NCI-H526 (cell line): ENCODE data around the gene DNAJC10.

Source experiments
- DNase-seq, 2 experiments: peaks; one replicate each; lab custom pipeline; 2025; lab: John Stamatoyannopoulos, UW

Gene DNAJC10

DNA sequence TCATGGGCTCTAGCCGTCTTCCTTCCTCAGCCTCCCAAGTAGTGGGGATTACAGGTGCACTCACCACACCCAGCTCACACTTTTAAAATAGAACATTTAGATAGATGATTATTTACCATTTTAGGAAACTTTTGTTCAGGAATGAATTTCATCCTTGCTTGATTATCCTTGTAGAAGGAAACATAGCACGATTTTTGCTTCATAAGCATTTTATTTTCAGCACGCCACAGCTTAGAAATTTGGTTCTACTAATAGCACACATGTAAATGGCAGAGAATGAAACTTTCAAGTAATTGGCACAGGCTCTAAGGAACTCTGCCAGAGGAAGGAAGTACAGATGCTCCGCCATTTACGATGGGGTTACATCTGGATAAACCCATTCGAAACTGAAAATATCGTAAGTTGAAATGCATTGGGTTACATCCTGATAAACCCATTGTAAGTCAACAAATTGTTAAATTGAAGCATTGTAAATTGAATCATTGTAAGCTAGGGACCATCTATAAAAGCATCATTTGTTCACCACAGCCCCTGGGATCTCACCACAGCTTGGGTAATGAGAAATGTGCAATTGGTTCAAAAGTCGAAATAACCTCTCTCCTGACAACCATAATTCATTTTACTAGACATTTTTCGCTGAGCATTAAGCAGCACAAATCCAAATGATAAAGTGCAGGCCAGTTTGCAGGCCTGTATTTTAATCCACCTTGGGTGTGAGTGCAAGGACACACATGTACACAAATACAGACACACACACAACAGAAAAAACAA is 117.2 kb downstream of the DNAJC10 start:
- DNase-seq, result no peak

DNA sequence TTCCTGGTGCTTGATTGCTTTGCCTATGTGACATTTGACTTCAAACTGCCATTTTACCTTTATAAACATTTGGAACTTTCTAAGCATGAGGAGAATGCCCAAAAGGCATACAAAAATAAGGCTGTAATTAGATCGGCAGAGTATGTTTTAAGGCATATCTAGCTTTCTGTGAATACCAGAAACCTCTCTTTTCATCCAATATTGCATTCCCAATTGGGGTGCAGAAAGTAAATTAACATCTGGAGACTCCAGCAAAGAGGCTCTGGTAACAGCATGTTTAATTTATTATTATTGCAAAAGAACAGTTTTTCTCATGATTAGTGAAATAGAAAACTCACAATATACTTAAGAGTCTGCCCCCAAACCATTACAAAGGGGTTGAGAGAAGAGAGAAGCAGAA is 118.2 kb downstream of the DNAJC10 start:
- DNase-seq, result no peak

DNA sequence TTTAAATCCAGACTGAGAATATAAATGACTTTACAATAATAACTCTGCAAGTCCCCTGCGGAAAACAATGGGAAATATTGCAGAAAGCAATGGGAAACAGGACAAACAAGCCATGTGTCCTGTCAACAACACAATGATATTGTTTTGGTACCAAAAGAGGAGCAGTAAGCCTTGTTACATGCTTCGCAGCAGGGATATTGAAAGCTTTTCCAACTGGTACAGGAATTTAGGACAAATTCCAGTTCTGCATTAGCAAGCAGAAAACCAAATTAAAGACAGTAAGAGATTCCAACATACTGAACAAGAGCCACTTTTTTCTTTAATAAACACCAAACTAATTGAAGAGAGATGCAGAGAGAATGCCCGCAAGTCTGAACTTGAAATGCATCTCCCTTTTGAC is 120.4 kb downstream of the DNAJC10 start:
- DNase-seq, result no peak
